ENCODE data around the gene TLR3.

- TF ChIP-seq, protein P1, sequence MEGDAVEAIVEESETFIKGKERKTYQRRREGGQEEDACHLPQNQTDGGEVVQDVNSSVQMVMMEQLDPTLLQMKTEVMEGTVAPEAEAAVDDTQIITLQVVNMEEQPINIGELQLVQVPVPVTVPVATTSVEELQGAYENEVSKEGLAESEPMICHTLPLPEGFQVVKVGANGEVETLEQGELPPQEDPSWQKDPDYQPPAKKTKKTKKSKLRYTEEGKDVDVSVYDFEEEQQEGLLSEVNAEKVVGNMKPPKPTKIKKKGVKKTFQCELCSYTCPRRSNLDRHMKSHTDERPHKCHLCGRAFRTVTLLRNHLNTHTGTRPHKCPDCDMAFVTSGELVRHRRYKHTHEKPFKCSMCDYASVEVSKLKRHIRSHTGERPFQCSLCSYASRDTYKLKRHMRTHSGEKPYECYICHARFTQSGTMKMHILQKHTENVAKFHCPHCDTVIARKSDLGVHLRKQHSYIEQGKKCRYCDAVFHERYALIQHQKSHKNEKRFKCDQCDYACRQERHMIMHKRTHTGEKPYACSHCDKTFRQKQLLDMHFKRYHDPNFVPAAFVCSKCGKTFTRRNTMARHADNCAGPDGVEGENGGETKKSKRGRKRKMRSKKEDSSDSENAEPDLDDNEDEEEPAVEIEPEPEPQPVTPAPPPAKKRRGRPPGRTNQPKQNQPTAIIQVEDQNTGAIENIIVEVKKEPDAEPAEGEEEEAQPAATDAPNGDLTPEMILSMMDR (IDR thresholded peaks at IDR 0.05) = no peak
- TF ChIP-seq POLR2A (IDR thresholded peaks at IDR 0.05) = no peak
These were observed 12.3 kb downstream of the TLR3 start for GRCh38 chr4:186081202-186081807.
